Placental epithelial cell (primary cell): ENCODE results near the gene EFCAB10. TPM values are rescaled to one million over a fixed set of nuclear protein-coding genes. Genes with fewer than 3 reads are reported as not detected.

Source experiments
- total RNA-seq: library from RNA; depleted of rRNA; stranded (reverse); fragments of >200 nt; gene quantifications from 2 replicates; pipeline ENCODE4 v1.2.3, GENCODE V29; 2012

EFCAB10 gene, protein sequence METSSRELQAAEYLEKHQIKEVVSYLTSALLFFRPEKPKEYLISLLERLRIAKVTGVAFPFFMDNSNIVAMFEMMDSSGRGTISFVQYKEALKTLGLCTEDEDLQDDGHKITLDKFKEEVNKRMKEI
- 0.33 and 0.39 TPM in 2 replicates for total RNA-seq

GRCh38 chr7:105581066-105581811 is at the start of gene EFCAB10:
TSS of gene EFCAB10 (minus strand) at chr7:105581493. CDS start at chr7:105581463, 30 bp downstream.

DNA sequence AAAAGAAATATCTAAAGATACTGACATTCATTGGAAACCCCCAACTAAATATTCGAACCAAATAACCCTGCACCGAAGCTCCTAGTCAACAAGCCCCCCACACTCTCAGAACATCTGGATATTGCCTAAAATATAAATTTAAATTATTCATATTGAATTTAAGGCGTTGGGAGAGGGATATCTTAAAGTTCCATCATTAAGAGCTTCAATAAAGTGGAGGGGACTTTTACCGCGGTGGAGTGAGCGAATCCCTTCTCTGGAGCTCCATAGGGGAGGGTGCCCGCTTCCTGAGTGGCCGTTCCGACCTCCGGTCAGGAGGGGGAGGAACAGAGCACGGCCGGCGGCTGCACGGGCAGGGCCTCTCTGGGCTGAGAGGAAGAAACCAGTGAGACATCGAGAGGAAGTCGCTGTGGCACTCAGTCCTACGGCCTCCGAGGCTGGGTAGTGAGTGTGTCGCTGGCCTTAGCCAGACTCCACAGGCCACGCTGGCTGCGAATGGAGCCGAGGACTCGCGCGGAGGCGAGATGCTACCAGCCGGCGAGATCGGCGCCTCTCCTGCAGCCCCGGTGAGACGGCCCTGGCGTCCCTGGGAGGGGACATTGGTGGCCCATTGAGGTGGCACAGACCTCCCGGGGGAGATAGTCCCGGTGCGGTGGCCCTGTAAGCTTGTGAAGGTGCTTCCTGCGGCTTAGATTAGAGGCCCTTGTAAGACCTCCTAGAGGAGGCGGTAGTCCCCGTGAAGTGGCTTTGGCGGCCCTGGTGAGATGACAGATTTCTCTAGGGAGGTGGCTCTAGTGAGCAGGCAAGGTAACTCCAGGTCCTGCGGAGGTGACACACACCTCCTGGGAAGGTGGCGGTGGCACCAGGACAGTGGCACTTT is 49.3 kb downstream of the EFCAB10 start, which contains the start of gene RINT1:
RINT1 (plus strand) TSS at position 410 of the 880 bp plus-strand sequence; CDS start at position 525, 115 bp downstream.

DNA sequence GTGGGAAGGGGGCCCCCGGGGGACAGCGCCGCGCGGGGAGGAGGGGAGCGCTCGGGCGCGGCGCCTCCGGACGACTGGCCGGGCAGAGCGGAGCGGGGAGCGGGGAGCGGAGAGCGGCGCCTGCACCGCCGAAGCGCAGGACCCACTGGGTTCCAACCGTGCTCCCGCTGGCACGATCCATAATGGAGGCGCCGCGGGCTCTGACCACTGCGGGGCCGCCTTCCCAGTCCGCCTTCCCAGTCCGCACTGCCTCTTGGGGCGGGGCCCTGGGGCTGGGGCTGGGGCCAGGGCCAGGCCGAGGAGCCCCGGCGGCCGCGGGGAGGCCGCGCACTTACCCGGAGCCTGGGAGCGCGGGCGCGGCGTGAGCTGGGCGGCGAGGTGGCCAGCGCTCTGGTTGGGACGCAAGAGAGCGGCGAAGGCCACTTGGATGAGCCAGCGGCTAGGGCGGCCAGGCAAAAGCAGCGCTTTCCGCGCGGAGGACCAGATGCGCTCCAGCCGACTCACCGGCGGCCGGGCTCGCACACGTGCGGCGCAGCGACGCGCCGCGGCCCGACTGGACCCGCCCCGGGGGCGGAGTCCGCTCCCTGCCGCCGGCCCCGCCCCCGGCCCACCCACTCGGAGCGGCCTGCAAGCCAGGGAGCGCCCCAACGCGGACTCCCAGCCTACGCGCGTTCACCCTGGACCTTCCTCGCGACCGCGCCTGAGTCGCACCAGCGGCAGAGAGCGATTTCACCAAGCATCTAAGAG is 59.4 kb downstream of the EFCAB10 start, which contains the start of gene PUS7:
PUS7 (minus strand) TSS at position 555 of the 747 bp plus-strand sequence. CDS start 13,759 bp downstream, outside the sequence.

Other genes starting within 250 kb of the EFCAB10 start
- 31.6 and 33.4 TPM in 2 replicates for gene SRPK2, start 192.6 kb downstream of the EFCAB10 start, total RNA-seq
- 8.6 and 14.2 TPM in 2 replicates for gene PUS7, start 59.2 kb downstream of the EFCAB10 start, total RNA-seq
- 16.5 and 18.9 TPM in 2 replicates for gene RINT1, start 49.3 kb downstream of the EFCAB10 start, total RNA-seq